Heart left ventricle (tissue), 13 donors: Measurements from ENCODE around the gene GGTLC3.
"Not testable (repeated sequence)": the region's sequence is repeated elsewhere in the genome, so short reads cannot be mapped to it uniquely, and the experiment has no call there.

Experiments used
- CTCF ChIP-seq, 12 donors: fragments of 200-600 bp; sonication (generic) in 4 of 12; IDR thresholded peaks; one replicate each; pipeline versions ENCODE4 v1.5.0 to v1.8.0; 2018 to 2022; ENCODE audit warnings: antibody characterized with exemption in 12 of 12, mild to moderate bottlenecking in 5 of 12
- POLR2A ChIP-seq, 2 donors: fragments of 450-650 bp; IDR thresholded peaks; one replicate each; pipeline ENCODE4 v1.6.1; 2017; ENCODE audit warnings: antibody characterized with exemption in 2 of 2, mild to moderate bottlenecking in 2 of 2, moderate library complexity in 2 of 2
- donor health status: ischemic (EF 13 %, LVEDD 7.1; RV severe dilation, severe dysfunction).
- donor health status: DM: no; HTN: yes; CAD: no.
- donor health status: DM: no; HTN: no; CAD: no.
- donor health status: ischemic (EF 25% LVEDD 6.9; RV normal size, moderate dysfunction).
- donor health status: ischemic (EF 25% LVEDD 5.7; RV mildly dilated, moderate dysfunction).
- donor health status: ischemic (EF 35%, LVEDD 5.7; RV mildly dilated, moderate dysfunction).
- donor health status: nonischemic (EF 11% LVEDD 7.7; RV severe dilation, severe dysfunction).
- donor health status: DM: yes; HTN: yes; CAD: no.
- donor health status: PGD.
- donor health status: ischemic (EF 29% LVEDD 5.4; RV normal size, mild dysfunction).
- donor health status: nonischemic (EF 23%, LVEDD 6.1; RV moderate dilation, normal function).

GRCh38 chr22:18513454-18513853 lies 4.5 kb downstream of the GGTLC3 start:
- TF ChIP-seq CTCF, POLR2A (IDR thresholded peaks at IDR 0.05): not testable (repeated sequence)
